ENCODE measurements around the gene CSTA.

Gene CSTA

DNA sequence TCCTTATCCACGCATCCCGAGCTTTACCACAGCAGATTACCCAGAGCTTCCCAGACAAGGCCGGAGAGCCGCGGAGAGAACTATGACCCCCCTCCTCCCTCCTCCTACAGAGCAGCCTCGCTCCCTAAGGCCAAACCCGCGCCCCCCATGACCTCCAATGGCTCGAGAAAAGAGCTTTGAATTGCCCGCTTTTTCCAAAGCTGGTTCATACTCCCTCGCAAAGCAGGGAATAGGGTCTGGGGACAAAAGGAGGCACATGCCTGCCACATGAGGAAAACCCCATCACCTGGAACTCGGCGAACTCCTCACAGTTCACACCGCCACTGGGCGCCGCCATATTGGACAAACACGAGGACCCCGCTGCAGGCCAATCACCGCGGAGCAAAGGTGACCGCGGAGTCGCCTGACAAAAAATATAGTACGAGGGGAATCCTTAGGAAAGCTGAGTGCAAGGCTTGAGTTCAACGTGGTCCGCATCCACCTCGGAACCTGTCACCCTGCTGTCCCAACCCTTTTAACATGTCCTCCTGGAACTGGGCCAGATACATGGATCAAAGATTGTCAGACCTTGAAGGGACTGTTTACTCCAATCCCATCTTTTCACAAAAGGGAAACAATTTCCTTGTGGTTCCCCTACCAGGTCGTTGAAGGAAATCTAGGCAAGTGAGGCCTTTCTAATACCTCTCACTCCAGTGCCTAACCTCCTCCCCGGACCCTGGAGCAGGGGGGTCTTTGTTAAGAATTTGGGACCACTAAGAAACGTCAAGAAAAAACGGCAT, 58.0 kb downstream of the CSTA start, which contains the start of gene MIX23:
TSS of gene MIX23 (minus strand) at position 344 of the 779 bp plus-strand sequence. CDS start at position 337, 7 bp downstream.
- DNase-seq: peak; percentile 77

DNA sequence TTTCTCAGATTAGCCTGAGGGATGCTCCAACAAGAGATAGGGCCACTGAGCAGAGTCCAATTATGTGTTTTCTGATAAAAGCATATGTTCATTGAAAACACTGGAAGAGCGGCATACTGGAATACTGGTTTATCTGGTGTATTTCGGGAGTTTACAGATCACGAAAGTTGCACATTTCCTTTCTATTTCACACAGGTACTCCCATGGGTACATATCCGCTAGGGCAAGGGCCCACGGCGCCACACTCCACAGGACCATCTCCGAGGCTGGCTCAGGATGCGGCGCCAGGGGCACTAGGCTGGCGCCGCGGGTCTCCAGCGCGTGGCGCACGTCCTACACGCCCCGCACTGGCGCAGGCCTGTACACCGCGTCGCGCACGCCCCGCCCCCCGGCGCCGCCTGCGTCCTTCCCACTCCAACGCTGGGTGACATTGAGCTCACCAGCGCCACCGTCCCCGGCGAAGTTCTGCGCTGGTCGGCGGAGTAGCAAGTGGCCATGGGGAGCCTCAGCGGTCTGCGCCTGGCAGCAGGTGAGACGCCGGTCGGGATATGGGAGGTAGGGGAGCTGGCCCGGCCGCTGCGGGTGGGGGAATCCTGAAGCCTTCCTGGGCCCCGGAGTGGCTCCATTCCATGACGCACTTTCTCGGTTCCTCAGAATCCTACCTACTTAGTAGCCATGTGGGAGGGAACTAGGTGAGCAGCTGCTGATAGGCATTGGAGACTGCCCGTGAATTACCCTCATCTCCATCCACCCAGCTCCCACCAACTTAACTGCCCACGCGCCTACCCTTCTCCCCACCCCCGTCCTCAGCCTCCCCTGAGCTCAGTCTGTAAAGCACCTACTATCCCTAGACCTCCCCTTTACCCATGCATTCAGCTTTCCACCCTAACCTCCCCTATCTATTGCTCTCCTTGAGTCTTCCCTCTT, 59.0 kb downstream of the CSTA start, which contains the start of gene FAM162A:
TSS of gene FAM162A (plus strand) at position 412 of the 927 bp plus-strand sequence. CDS start at position 496, 84 bp downstream.
- DNase-seq: peak; percentile 94

DNA sequence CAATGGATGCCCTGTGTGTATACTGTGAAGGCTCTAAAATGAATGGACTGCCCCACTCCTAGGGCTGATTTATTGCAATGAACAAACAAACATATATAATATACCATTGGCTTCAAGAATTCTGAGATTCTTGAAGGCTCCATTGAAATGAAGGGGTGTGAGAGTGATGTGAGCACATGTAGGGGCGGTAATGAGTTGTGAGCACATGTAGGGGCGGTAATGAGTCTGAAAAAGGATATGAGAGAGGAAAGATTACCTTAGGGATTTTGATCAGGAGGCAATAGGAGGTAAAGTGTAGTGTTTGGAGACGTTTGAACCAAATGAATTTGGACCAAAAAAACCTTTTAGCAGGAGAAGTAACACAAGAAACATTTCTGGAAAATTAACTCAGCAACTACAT, 62.7 kb downstream of the CSTA start:
- no peak for DNase-seq

DNA sequence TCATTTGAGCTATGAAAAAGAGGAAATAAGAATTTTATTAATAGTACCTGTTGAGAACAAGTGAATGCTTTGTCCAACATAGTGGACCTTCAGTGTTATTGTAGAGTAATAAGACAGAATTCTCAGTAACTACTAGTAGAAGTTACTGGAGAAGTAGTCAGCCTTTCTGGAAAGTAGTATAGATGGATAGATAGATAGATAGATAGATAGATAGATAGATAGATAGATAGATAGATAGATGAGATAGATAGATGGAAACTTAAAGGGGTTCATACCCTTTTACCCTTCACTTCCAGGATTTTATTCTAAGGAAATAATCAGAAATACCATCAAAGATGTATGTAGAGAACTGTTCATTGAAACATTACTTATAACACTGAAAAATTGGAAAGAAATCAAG, 64.1 kb downstream of the CSTA start:
- no peak for DNase-seq

DNA sequence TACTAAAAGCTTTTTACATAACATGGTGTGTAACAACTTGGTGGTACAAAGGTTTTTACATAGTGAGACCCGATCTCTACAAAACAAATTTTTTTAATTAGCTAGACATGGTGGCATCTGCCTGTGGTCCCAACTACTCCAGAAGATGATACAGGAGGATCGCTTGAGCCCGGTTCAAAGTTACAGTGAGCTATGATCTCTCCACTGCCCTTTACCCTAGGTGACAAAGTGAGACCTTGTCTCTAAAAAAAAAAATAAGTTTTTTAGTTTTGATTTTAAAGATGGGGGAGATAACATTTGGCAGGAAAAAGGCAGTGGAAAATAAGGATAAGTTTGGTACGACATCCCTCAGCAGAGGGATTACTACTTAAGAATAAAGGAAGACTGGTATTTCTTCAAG, 64.8 kb downstream of the CSTA start:
- no peak for DNase-seq

DNA sequence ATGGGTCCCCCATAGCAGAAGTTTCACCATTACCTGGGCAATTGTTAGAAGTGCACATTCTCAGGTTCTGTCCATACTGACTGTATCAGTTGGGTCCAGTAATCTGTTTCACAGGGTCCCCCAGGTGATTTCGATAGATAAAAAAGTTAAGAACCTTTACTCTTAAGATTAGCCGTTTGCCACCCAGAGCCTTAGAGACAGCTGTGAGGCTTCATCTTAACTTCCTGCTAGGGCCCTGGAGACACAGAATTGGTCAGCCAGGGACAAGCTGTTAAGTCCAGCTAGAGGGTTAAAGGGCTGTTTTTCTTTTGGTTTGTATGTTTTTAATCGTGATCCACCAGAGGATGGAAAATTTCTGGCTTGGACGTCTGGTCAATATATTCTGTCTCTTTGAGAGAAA, 65.6 kb downstream of the CSTA start:
- DNase-seq: no peak

Data from NK-92 treated with Interleukin-12 subunit alpha and Interleukin-12 subunit beta, amount 100 ng/mL, for 24 hours (cell line).